ENCODE data around the gene TAS2R43. TPM values are rescaled to one million over a fixed set of nuclear protein-coding genes. Genes with fewer than 3 reads are reported as not detected.
"Not testable (repeated sequence)": the region's sequence is repeated elsewhere in the genome, so short reads cannot be mapped to it uniquely, and the experiment has no call there.

Gene TAS2R43
- total and polyA plus RNA-seq, 8 donors = 0.87 to 11.9 (median 8.4) TPM; not detected in 5

DNA sequence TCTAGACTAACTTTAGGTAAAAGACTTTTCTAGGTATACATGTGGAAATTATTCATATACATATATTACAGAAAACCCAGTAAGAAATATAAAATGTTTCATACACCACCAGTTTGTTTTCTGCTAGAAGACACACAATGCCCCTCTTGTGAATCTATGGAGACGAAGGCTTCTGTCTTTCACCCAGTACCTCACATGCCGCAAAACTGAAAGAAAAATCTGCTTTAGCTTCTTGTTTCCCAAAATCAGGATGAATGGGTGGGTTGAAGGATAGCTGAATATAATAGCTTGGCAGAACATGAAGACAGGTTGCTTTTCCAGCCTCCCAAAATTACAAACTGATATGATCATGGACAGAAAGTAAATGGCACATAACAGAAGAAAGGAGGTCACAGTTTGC, 41.0 kb upstream of the TAS2R43 start:
- intact Hi-C loops (cut with DNase I; ENCODE audit: low total_unique reads) = no loop called here
- Histone ChIP-seq H3K27me3 (no peaks in the 10 kb centered on the region), H3K4me3 (no peak overlapping the region), H3K36me3 (peaks cover 0 to 6% (median 3%) of the 10 kb centered on the region in 4 donors), H3K9me3 (no peaks in the 10 kb centered on the region), H3K4me1 (peaks cover 0 to 16% (median 0%) of the 10 kb centered on the region in 4 donors), H3K27ac (no peak overlapping the region)
- 89 to 95% (median 94%) methylated on average over 2 of the region's 2 CpGs for WGBS, 5 donors
- no peak for DNase-seq
- TF ChIP-seq, protein P1, sequence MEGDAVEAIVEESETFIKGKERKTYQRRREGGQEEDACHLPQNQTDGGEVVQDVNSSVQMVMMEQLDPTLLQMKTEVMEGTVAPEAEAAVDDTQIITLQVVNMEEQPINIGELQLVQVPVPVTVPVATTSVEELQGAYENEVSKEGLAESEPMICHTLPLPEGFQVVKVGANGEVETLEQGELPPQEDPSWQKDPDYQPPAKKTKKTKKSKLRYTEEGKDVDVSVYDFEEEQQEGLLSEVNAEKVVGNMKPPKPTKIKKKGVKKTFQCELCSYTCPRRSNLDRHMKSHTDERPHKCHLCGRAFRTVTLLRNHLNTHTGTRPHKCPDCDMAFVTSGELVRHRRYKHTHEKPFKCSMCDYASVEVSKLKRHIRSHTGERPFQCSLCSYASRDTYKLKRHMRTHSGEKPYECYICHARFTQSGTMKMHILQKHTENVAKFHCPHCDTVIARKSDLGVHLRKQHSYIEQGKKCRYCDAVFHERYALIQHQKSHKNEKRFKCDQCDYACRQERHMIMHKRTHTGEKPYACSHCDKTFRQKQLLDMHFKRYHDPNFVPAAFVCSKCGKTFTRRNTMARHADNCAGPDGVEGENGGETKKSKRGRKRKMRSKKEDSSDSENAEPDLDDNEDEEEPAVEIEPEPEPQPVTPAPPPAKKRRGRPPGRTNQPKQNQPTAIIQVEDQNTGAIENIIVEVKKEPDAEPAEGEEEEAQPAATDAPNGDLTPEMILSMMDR (IDR thresholded peaks at IDR 0.05) = no peak
- TF ChIP-seq EP300 (IDR thresholded peaks at IDR 0.05) (no peak), POLR2AphosphoS5 (IDR thresholded peaks at IDR 0.05) (no peak), POLR2A (IDR thresholded peaks at IDR 0.05) (no peak)

GRCh38 chr12:11130999-11131398, 38.9 kb upstream of the TAS2R43 start:
- intact Hi-C loops (cut with DNase I; ENCODE audit: low total_unique reads) = no loop called here

GRCh38 chr12:11130382-11130781, 38.3 kb upstream of the TAS2R43 start:
- intact Hi-C loops (cut with DNase I; ENCODE audit: low total_unique reads) = no loop called here
- H3K27me3 ChIP-seq = no peaks in the 10 kb centered on the region
- H3K4me1 ChIP-seq = peaks cover 0 to 16% (median 0%) of the 10 kb centered on the region in 4 donors
- no peak for DNase-seq
- no peak for TF ChIP-seq POLR2A (IDR thresholded peaks at IDR 0.05)
- TF ChIP-seq, protein P1 (IDR thresholded peaks at IDR 0.05) = no peak
- H3K4me3 ChIP-seq = no peak overlapping the region
- H3K27ac ChIP-seq = no peak overlapping the region
- WGBS, 5 donors = 93 to 97% (median 97%) methylated on average over 3 of the region's 3 CpGs
- peaks cover 0 to 6% (median 3%) of the 10 kb centered on the region in 4 donors for H3K36me3 ChIP-seq
- no peaks in the 10 kb centered on the region for H3K9me3 ChIP-seq

More at GRCh38 chr12:11130999-11131398, 38.9 kb upstream of the TAS2R43 start:
- no peaks in the 10 kb centered on the region for H3K27me3 ChIP-seq
- peaks cover 0 to 6% (median 3%) of the 10 kb centered on the region in 4 donors for H3K36me3 ChIP-seq
- TF ChIP-seq, protein P1 (IDR thresholded peaks at IDR 0.05) = no peak
- TF ChIP-seq EP300 (IDR thresholded peaks at IDR 0.05) = no peak
- no peak for TF ChIP-seq POLR2A (IDR thresholded peaks at IDR 0.05)
- no peak for TF ChIP-seq POLR2AphosphoS5 (IDR thresholded peaks at IDR 0.05)
- no peak for DNase-seq
- no peaks in the 10 kb centered on the region for H3K9me3 ChIP-seq
- no peak overlapping the region for H3K27ac ChIP-seq
- WGBS, 5 donors = 1 to 80% (median 65%) methylated on average over 2 of the region's 2 CpGs
- H3K4me1 ChIP-seq = peaks cover 0 to 16% (median 0%) of the 10 kb centered on the region in 4 donors
- H3K4me3 ChIP-seq = no peak overlapping the region

DNA sequence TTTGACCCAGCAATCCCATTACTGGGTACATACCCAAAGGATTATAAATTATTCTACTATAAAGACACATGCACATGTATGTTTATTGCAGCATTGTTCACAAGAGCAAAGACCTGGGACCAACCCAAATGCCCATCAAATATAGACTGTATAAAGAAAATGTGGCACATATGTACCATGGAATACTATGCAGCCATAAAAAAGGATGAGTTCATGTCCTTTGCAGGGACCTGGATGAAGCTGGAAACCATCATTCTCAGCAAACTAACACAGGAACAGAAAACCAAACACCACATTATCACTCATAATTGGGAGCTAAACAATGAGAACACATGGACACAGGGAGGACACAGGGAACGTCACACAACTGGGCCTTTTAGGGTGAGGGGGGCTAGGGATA, 22.0 kb upstream of the TAS2R43 start:
- H3K27ac ChIP-seq; DNase-seq; H3K27me3 ChIP-seq; intact Hi-C loops (cut with DNase I; ENCODE audit: low total_unique reads); H3K4me3 ChIP-seq; H3K4me1 ChIP-seq: not testable (repeated sequence)
- Histone ChIP-seq H3K36me3 (peaks cover 0 to 17% (median 7%) of the 10 kb centered on the region in 4 donors), H3K9me3 (peaks cover 0 to 24% (median 5%) of the 10 kb centered on the region in 4 donors)
- WGBS, 5 donors = 93 to 100% (median 97%) methylated on average over 1 of the region's 1 CpG

DNA sequence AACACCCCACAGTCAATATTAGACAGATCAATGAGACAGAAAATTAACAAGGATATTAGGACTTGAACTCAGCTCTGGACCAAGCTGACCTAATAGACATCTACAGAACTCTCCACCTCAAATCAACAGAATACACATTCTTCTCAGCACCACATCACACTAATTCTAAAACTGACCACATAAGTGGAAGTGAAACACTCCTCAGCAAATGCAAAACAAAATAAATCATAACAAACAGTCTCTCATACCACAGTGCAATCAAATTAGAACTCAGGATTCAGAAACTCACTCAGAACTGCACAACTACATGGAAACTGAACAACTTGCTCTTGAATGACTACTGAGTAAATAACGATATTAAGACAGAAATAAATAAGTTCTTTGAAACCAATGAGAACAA, 19.1 kb upstream of the TAS2R43 start:
- H3K27ac ChIP-seq; H3K4me3 ChIP-seq; H3K27me3 ChIP-seq; intact Hi-C loops (cut with DNase I; ENCODE audit: low total_unique reads); DNase-seq; H3K4me1 ChIP-seq; H3K36me3 ChIP-seq: not testable (repeated sequence)
- peaks cover 0 to 24% (median 5%) of the 10 kb centered on the region in 4 donors for H3K9me3 ChIP-seq
- WGBS, 5 donors = 87 to 97% (median 90%) methylated on average over 1 of the region's 1 CpG
